WTC11 (cell line): ENCODE measurements around the gene LRRC27. TPM values are rescaled to one million over a fixed set of nuclear protein-coding genes. Genes with fewer than 3 reads are reported as not detected.

Source experiments
- ATAC-seq: fragments of 200-7000 bp; cut with Tn5 transposase; 2 replicates; pipeline ENCODE4 v1.10.0; 2021; ENCODE audit warnings: mild to moderate bottlenecking, moderate library complexity
- CTCF ChIA-PET: fragments of 300-600 bp; sonication (Branson Sonifier 250); formaldehyde crosslinking; loops from one replicate; lab custom pipeline; 2021; ENCODE audit warnings: antibody characterized with exemption; lab: Charles Lee
- POLR2A ChIA-PET: fragments of 350-600 bp; sonication (Branson Sonifier 250); formaldehyde crosslinking; loops from one replicate; lab custom pipeline; 2021; ENCODE audit warnings: antibody characterized with exemption; lab: Charles Lee
- DNase-seq: peaks from one replicate; pipeline ENCODE4 v3.0.0; 2021; ENCODE audit warnings: low spot score
- H3K27ac Mint-ChIP-seq: 2 replicates; pipeline ENCODE4 v1.8.0; 2021; ENCODE audit warnings: mixed read lengths
- H3K27me3 Mint-ChIP-seq: 2 replicates; pipeline ENCODE4 v1.8.0; 2021; ENCODE audit warnings: low read depth, mild to moderate bottlenecking, moderate library complexity, mixed read lengths
- H3K36me3 Mint-ChIP-seq: 2 replicates; pipeline ENCODE4 v1.8.0; 2021; ENCODE audit warnings: mixed read lengths
- H3K4me1 Mint-ChIP-seq: 2 replicates; pipeline ENCODE4 v1.8.0; 2022; ENCODE audit warnings: mixed read lengths
- H3K4me3 Mint-ChIP-seq: 2 replicates; pipeline ENCODE4 v1.8.0; 2021; ENCODE audit warnings: mild to moderate bottlenecking, moderate library complexity, mixed read lengths
- H3K9me3 Mint-ChIP-seq: 2 replicates; pipeline ENCODE4 v1.8.0; 2021; ENCODE audit warnings: mixed read lengths
- FOXP1 ChIP-seq: sonication (generic); formaldehyde crosslinking; IDR thresholded peaks from 2 replicates; pipeline ENCODE4 v1.8.0; 2022; ENCODE audit warnings: missing genetic modification reagents, mild to moderate bottlenecking, moderate library complexity, borderline replicate concordance
- GABPB1 ChIP-seq: sonication (generic); formaldehyde crosslinking; IDR thresholded peaks from 2 replicates; pipeline ENCODE4 v1.8.1; 2023; ENCODE audit warnings: mild to moderate bottlenecking, missing genetic modification reagents
- JUN ChIP-seq: sonication (generic); formaldehyde crosslinking; IDR thresholded peaks from 2 replicates; pipeline ENCODE4 v1.8.0; 2023; ENCODE audit warnings: mild to moderate bottlenecking, missing genetic modification reagents
- NFE2L1 ChIP-seq: sonication (generic); formaldehyde crosslinking; IDR thresholded peaks from 2 replicates; pipeline ENCODE4 v1.8.1; 2023; ENCODE audit warnings: missing genetic modification reagents
- NFYB ChIP-seq: sonication (generic); formaldehyde crosslinking; conservative IDR thresholded peaks from 2 replicates; pipeline ENCODE4 v1.8.0; 2022; ENCODE audit warnings: low read depth, missing genetic modification reagents
- NR1H2 ChIP-seq: sonication (generic); formaldehyde crosslinking; IDR thresholded peaks from 2 replicates; pipeline ENCODE4 v1.9.0; 2021; ENCODE audit warnings: mild to moderate bottlenecking, moderate library complexity, missing genetic modification reagents
- PRDM15 ChIP-seq: sonication (generic); formaldehyde crosslinking; IDR thresholded peaks from 2 replicates; pipeline ENCODE4 v1.8.0; 2022; ENCODE audit warnings: missing genetic modification reagents
- RELA ChIP-seq: sonication (generic); formaldehyde crosslinking; IDR thresholded peaks from 2 replicates; pipeline ENCODE4 v1.8.1; 2022; ENCODE audit warnings: missing genetic modification reagents, mild to moderate bottlenecking, borderline replicate concordance
- SMAD4 ChIP-seq: sonication (generic); formaldehyde crosslinking; IDR thresholded peaks from 2 replicates; pipeline ENCODE4 v1.8.0; 2022; ENCODE audit warnings: mild to moderate bottlenecking, missing genetic modification reagents
- TCF7 ChIP-seq: sonication (generic); formaldehyde crosslinking; IDR thresholded peaks from 2 replicates; pipeline ENCODE4 v1.8.0; 2022; ENCODE audit warnings: mild to moderate bottlenecking, low read depth, missing genetic modification reagents, moderate library complexity
- USF1 ChIP-seq: sonication (generic); formaldehyde crosslinking; IDR thresholded peaks from 2 replicates; pipeline ENCODE4 v1.8.0; 2022; ENCODE audit warnings: mild to moderate bottlenecking, missing genetic modification reagents
- ZNF232 ChIP-seq: sonication (generic); formaldehyde crosslinking; IDR thresholded peaks from 2 replicates; pipeline ENCODE4 v1.8.0; 2022; ENCODE audit warnings: mild to moderate bottlenecking, missing genetic modification reagents
- ZNF396 ChIP-seq: fragments of 250-450 bp; sonication (Bioruptor Pico); IDR thresholded peaks from 2 replicates; pipeline ENCODE4 v1.8.0; 2021; ENCODE audit warnings: mild to moderate bottlenecking, moderate library complexity, borderline replicate concordance
- total RNA-seq: library from RNA; stranded (reverse); gene quantifications from 3 replicates; pipeline ENCODE4 v1.2.3, GENCODE V29; 2021
- TF ChIP-seq, protein P1 (sequence below): fragments of 200-600 bp; IDR thresholded peaks from 2 replicates; pipeline ENCODE4 v1.8.0; 2022; ENCODE audit warnings: antibody characterized with exemption
- TF ChIP-seq, protein P2 (sequence below): sonication (generic); formaldehyde crosslinking; IDR thresholded peaks from 2 replicates; pipeline ENCODE4 v1.8.1; 2023; ENCODE audit warnings: mild to moderate bottlenecking, moderate library complexity, missing genetic modification reagents
- TF ChIP-seq, protein P3 (sequence below): fragments of 250-450 bp; sonication (Bioruptor Pico); IDR thresholded peaks from 2 replicates; pipeline ENCODE4 v1.9.0; 2021; ENCODE audit warnings: moderate library complexity, mild to moderate bottlenecking, inconsistent platforms, borderline replicate concordance
- TF ChIP-seq, protein P4 (sequence below): sonication (generic); formaldehyde crosslinking; conservative IDR thresholded peaks from 2 replicates; pipeline ENCODE4 v1.8.1; 2023; ENCODE audit warnings: mild to moderate bottlenecking, low read depth, missing genetic modification reagents, moderate library complexity
- TF ChIP-seq, protein P5 (sequence below): sonication (generic); formaldehyde crosslinking; IDR thresholded peaks from 2 replicates; pipeline ENCODE4 v1.8.1; 2023; ENCODE audit warnings: mild to moderate bottlenecking, missing genetic modification reagents, moderate library complexity
- TF ChIP-seq, protein P6 (sequence below): fragments of 250-450 bp; sonication (Bioruptor Pico); IDR thresholded peaks from 2 replicates; pipeline ENCODE4 v2.1.2; 2022; ENCODE audit warnings: mild to moderate bottlenecking, moderate library complexity

LRRC27 gene
- total RNA-seq, 1 experiment from 2014 or later = 4.4 TPM

DNA sequence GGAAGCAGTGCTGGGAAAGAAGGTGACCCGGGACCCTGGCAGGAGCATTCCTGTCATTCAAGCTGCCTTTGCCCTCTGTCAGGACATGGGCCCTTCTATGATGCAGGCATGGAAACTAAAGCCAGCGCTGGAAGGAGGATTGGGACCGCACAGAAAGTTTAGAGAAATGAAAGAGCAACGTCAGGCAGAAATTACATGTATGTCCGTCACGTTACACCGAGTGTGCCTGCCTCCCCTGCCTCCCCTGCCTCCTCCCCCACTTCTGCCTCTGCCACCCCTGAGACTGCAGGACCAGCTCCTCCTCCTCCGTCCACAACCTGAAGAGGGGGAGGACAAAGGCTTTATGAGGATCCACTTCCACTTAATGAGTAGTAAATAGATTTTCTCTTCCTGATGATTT is 51.1 kb downstream of the LRRC27 start (continued):
- TF ChIP-seq, protein P1, sequence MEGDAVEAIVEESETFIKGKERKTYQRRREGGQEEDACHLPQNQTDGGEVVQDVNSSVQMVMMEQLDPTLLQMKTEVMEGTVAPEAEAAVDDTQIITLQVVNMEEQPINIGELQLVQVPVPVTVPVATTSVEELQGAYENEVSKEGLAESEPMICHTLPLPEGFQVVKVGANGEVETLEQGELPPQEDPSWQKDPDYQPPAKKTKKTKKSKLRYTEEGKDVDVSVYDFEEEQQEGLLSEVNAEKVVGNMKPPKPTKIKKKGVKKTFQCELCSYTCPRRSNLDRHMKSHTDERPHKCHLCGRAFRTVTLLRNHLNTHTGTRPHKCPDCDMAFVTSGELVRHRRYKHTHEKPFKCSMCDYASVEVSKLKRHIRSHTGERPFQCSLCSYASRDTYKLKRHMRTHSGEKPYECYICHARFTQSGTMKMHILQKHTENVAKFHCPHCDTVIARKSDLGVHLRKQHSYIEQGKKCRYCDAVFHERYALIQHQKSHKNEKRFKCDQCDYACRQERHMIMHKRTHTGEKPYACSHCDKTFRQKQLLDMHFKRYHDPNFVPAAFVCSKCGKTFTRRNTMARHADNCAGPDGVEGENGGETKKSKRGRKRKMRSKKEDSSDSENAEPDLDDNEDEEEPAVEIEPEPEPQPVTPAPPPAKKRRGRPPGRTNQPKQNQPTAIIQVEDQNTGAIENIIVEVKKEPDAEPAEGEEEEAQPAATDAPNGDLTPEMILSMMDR = no peak
- TF ChIP-seq ZNF232 (CRISPR knock-in tag) = no peak

GRCh38 chr10:132383751-132384196 is 51.8 kb downstream of the LRRC27 start:
- DNase-seq = no peak
- peaks cover 4% of the 10 kb centered on the region for H3K9me3 Mint-ChIP-seq
- no peak overlapping the region for H3K4me3 Mint-ChIP-seq
- ChIA-PET CTCF (interaction anchor here (1.0 to 1.6 kb wide), 3 partner anchors 21 to 69 kb away, joined by 3 to 6 read pairs (median 3); no protein-coding TSS in a partner anchor), POLR2A (no interaction called here)
- peak overlapping the region; percentile 1; the same call in 1 of the 2 replicates for H3K27ac Mint-ChIP-seq
- ATAC-seq = no peak
- H3K27me3 Mint-ChIP-seq = no peaks in the 10 kb centered on the region; the same call in 1 of the 2 replicates
- peaks cover 2% of the 10 kb centered on the region; the same call in 1 of the 2 replicates for H3K36me3 Mint-ChIP-seq
- no peak for TF ChIP-seq GABPB1 (CRISPR knock-in tag)
- no peak for TF ChIP-seq NFE2L1
- no peak for TF ChIP-seq JUN (CRISPR knock-in tag)
- no peak for TF ChIP-seq RELA (CRISPR knock-in tag)
- TF ChIP-seq, protein P2, sequence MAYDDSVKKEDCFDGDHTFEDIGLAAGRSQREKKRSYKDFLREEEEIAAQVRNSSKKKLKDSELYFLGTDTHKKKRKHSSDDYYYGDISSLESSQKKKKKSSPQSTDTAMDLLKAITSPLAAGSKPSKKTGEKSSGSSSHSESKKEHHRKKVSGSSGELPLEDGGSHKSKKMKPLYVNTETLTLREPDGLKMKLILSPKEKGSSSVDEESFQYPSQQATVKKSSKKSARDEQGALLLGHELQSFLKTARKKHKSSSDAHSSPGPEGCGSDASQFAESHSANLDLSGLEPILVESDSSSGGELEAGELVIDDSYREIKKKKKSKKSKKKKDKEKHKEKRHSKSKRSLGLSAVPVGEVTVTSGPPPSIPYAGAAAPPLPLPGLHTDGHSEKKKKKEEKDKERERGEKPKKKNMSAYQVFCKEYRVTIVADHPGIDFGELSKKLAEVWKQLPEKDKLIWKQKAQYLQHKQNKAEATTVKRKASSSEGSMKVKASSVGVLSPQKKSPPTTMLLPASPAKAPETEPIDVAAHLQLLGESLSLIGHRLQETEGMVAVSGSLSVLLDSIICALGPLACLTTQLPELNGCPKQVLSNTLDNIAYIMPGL = no peak
- TF ChIP-seq, protein P3, sequence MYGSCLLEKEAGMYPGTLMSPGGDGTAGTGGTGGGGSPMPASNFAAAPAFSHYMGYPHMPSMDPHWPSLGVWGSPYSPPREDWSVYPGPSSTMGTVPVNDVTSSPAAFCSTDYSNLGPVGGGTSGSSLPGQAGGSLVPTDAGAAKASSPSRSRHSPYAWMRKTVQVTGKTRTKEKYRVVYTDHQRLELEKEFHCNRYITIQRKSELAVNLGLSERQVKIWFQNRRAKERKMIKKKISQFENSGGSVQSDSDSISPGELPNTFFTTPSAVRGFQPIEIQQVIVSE (CRISPR knock-in tag) = no peak
- no peak for TF ChIP-seq PRDM15
- no peak for TF ChIP-seq NFYB
- no peak for TF ChIP-seq USF1 (CRISPR knock-in tag)
- TF ChIP-seq NR1H2 (CRISPR knock-in tag) = no peak
- TF ChIP-seq SMAD4 (CRISPR knock-in tag) = no peak
- no peak for TF ChIP-seq FOXP1
- H3K4me1 Mint-ChIP-seq = peaks cover 4% of the 10 kb centered on the region

- Mint-ChIP-seq H3K27me3 (no peaks in the 10 kb centered on the region; the same call in 1 of the 2 replicates), H3K4me1 (peaks cover 6% of the 10 kb centered on the region), H3K36me3 (no peaks in the 10 kb centered on the region), H3K27ac (peak overlapping the region; percentile 1), H3K4me3 (no peak overlapping the region), H3K9me3 (no peaks in the 10 kb centered on the region)
- DNase-seq (no peak), ATAC-seq (no peak)
- ChIA-PET CTCF (interaction anchor here (1.0 to 2.4 kb wide), 3 partner anchors 20 to 68 kb away, joined by 3 to 7 read pairs (median 6); no protein-coding TSS in a partner anchor), POLR2A (no interaction called here)
- TF ChIP-seq ZNF396 (CRISPR knock-in tag) = no peak
- TF ChIP-seq, protein P4, sequence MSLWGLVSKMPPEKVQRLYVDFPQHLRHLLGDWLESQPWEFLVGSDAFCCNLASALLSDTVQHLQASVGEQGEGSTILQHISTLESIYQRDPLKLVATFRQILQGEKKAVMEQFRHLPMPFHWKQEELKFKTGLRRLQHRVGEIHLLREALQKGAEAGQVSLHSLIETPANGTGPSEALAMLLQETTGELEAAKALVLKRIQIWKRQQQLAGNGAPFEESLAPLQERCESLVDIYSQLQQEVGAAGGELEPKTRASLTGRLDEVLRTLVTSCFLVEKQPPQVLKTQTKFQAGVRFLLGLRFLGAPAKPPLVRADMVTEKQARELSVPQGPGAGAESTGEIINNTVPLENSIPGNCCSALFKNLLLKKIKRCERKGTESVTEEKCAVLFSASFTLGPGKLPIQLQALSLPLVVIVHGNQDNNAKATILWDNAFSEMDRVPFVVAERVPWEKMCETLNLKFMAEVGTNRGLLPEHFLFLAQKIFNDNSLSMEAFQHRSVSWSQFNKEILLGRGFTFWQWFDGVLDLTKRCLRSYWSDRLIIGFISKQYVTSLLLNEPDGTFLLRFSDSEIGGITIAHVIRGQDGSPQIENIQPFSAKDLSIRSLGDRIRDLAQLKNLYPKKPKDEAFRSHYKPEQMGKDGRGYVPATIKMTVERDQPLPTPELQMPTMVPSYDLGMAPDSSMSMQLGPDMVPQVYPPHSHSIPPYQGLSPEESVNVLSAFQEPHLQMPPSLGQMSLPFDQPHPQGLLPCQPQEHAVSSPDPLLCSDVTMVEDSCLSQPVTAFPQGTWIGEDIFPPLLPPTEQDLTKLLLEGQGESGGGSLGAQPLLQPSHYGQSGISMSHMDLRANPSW (CRISPR knock-in tag) = no peak
- TF ChIP-seq, protein P5, sequence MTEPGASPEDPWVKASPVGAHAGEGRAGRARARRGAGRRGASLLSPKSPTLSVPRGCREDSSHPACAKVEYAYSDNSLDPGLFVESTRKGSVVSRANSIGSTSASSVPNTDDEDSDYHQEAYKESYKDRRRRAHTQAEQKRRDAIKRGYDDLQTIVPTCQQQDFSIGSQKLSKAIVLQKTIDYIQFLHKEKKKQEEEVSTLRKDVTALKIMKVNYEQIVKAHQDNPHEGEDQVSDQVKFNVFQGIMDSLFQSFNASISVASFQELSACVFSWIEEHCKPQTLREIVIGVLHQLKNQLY = no peak
- TF ChIP-seq, protein P6, sequence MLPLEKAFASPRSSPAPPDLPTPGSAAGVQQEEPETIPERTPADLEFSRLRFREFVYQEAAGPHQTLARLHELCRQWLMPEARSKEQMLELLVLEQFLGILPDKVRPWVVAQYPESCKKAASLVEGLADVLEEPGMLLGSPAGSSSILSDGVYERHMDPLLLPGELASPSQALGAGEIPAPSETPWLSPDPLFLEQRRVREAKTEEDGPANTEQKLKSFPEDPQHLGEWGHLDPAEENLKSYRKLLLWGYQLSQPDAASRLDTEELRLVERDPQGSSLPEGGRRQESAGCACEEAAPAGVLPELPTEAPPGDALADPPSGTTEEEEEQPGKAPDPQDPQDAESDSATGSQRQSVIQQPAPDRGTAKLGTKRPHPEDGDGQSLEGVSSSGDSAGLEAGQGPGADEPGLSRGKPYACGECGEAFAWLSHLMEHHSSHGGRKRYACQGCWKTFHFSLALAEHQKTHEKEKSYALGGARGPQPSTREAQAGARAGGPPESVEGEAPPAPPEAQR (CRISPR knock-in tag) = no peak
- no peak for TF ChIP-seq TCF7 (CRISPR knock-in tag)
Measured at GRCh38 chr10:132384618-132385388, 52.8 kb downstream of the LRRC27 start.
